Measurements from ENCODE around the gene MMP17.
A peak's percentile ranks its signal among the peaks of the same experiment; 100 is the strongest.

The MMP17 gene

GRCh38 chr12:131849700-131850553 is 21.7 kb downstream of the MMP17 start:
- Mint-ChIP-seq H3K27ac (ENCODE audit: low read depth) (no peak overlapping the region), H3K36me3 (ENCODE audit: insufficient read depth) (peaks cover 3% of the 10 kb centered on the region), H3K4me1 (no peaks in the 10 kb centered on the region), H3K9me3 (no peaks in the 10 kb centered on the region), H3K27me3 (peaks cover 10% of the 10 kb centered on the region), H3K4me3 (no peak overlapping the region)
- ATAC-seq (replicated peaks; ENCODE audit: extremely low read depth, poor library complexity, severe bottlenecking) (no peak), DNase-seq (ENCODE audit: low spot score in 2 of 2) (no peak)

DNA sequence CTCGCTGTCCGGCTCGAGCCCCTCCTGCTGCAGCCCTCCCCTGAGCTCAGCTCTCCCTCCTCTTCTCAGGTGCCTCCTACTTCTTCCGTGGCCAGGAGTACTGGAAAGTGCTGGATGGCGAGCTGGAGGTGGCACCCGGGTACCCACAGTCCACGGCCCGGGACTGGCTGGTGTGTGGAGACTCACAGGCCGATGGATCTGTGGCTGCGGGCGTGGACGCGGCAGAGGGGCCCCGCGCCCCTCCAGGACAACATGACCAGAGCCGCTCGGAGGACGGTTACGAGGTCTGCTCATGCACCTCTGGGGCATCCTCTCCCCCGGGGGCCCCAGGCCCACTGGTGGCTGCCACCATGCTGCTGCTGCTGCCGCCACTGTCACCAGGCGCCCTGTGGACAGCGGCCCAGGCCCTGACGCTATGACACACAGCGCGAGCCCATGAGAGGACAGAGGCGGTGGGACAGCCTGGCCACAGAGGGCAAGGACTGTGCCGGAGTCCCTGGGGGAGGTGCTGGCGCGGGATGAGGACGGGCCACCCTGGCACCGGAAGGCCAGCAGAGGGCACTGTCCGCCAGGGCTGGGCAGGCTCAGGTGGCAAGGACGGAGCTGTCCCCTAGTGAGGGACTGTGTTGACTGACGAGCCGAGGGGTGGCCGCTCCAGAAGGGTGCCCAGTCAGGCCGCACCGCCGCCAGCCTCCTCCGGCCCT is 22.8 kb downstream of the MMP17 start:
- peaks cover 3% of the 10 kb centered on the region for H3K36me3 Mint-ChIP-seq (ENCODE audit: insufficient read depth)
- DNase-seq (ENCODE audit: low spot score in 2 of 2) (no peak), ATAC-seq (replicated peaks; ENCODE audit: extremely low read depth, poor library complexity, severe bottlenecking) (no peak)
- H3K4me1 Mint-ChIP-seq = no peaks in the 10 kb centered on the region
- peaks cover 6% of the 10 kb centered on the region for H3K27me3 Mint-ChIP-seq
- no peak overlapping the region for H3K27ac Mint-ChIP-seq (ENCODE audit: low read depth)
- H3K9me3 Mint-ChIP-seq = no peaks in the 10 kb centered on the region
- no peak overlapping the region for H3K4me3 Mint-ChIP-seq

DNA sequence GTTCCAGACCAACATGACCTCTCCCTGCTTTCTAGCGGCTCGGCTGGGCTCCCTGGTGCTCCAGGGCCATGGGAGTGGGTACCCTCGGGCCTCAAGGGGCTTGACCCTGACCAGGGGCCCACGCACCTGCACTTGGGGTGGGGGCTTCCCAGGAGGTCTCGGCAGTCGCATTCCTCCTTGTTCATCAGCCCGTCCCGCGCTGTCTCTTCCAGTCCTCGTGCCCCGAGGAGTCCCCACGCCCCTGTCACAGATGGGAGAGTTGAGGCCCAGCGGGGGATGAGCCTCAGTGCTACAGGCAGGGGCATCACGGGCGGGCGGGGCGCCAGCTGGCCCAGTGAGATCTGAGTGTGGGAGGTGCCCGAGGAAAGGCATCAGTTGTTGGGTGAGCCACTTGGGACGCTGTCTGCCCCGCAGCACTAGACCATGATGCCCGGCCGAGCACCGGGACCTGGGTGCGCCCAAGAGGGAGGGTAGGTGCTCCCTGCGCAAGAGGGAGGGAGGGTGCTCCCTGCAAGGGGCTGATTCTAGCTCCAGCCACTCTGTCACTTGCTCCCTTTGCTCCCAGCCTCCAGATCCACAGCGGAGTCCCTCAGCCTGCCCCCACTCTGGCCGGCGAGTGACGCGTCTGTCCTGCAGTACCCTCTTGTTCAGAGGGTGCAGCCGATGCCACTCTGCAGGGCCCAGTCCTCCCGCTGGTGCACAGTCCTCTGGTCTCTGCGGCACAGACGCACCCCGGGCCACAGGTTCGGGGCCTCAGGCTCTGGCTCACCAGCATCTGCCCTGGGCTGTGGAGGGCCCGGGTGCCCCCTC is 23.8 kb downstream of the MMP17 start:
- no peak overlapping the region for H3K27ac Mint-ChIP-seq (ENCODE audit: low read depth)
- DNase-seq (ENCODE audit: low spot score in 2 of 2) (no peak), ATAC-seq (replicated peaks; ENCODE audit: extremely low read depth, poor library complexity, severe bottlenecking) (no peak)
- H3K9me3 Mint-ChIP-seq = no peaks in the 10 kb centered on the region
- H3K4me3 Mint-ChIP-seq = no peak overlapping the region
- H3K27me3 Mint-ChIP-seq = no peaks in the 10 kb centered on the region
- no peaks in the 10 kb centered on the region for H3K4me1 Mint-ChIP-seq
- peaks cover 1% of the 10 kb centered on the region for H3K36me3 Mint-ChIP-seq (ENCODE audit: insufficient read depth)

DNA sequence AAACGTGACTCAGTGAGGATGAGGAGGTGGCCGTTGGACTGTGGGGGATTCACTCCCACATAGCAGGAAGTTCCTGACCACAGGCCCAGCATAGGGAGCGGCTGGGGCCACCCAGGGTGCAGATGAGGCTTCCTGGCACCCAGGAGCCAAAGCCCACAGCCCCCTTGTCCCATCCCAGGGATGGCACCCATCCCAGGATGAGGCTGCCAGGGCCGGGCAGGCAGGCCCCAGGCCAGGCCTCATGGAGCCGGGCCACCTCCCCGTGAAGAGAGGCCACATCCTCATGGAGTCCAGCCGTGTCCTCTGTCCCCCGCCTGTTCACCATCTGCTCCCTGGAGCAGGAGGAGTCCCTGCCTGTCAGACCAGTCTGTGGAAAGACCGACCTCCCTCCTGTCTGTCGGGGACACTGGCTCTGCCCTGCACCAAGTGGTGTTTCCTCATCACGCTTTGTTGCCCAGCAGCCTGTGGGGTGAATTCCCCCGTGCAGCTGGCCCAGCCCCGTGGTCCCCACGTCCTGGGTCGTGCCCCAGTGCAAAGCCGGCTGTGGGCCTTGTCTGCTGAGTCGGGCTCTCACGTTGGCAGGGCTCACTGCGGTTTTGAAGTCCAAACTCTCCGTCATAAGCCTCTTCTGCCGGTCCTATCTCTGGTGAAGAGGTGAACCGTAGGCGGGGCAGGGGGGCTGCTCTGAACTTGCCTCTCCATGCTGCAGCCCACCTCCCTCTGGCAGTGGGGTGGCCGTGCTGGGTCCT is 24.5 kb downstream of the MMP17 start:
- no peaks in the 10 kb centered on the region for H3K9me3 Mint-ChIP-seq
- H3K27me3 Mint-ChIP-seq = peaks cover 3% of the 10 kb centered on the region
- no peak for ATAC-seq (replicated peaks; ENCODE audit: extremely low read depth, poor library complexity, severe bottlenecking)
- H3K27ac Mint-ChIP-seq (ENCODE audit: low read depth) = no peak overlapping the region
- no peak for DNase-seq (ENCODE audit: low spot score in 2 of 2)
- H3K4me1 Mint-ChIP-seq = no peaks in the 10 kb centered on the region
- no peak overlapping the region for H3K4me3 Mint-ChIP-seq
- H3K36me3 Mint-ChIP-seq (ENCODE audit: insufficient read depth) = peaks cover 1% of the 10 kb centered on the region

- Mint-ChIP-seq H3K4me3 (no peak overlapping the region), H3K4me1 (peaks cover 8% of the 10 kb centered on the region), H3K27me3 (peaks cover 14% of the 10 kb centered on the region), H3K27ac (ENCODE audit: low read depth) (no peak overlapping the region), H3K9me3 (no peaks in the 10 kb centered on the region), H3K36me3 (ENCODE audit: insufficient read depth) (peaks cover 4% of the 10 kb centered on the region)
- no peak for ATAC-seq (replicated peaks; ENCODE audit: extremely low read depth, poor library complexity, severe bottlenecking)
- no peak for DNase-seq (ENCODE audit: low spot score in 2 of 2)
Observed at GRCh38 chr12:131853832-131854797, 25.9 kb downstream of the MMP17 start.

DNA sequence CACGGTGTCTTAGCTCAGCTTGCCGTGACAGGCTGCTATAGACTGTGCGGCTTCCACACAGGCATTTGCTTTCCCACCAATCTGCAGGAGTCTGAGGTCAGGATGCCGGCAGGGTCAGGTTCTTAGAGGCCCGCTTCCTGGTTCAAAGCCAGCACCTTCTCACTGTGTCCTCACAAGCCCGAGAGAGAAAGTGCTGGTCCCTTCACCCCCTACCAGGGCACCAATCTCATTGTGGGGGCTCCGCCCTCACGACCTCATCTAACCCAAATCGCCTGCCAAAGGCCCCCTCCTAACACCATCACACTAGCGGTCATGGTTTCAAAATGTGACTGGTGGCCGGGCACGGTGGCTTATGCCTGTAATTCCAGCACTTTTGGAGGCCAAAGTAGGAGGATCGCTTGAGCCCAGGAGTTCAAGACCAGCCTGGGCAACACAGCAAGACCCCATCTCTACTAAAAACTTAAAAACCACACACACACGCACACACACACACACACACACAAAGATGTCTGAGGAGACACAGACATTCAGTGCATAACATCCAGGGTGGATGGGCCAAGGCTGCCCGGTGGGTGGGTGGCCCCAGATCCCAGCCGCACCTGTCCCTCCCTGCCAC is 26.8 kb downstream of the MMP17 start:
- ATAC-seq (replicated peaks; ENCODE audit: extremely low read depth, poor library complexity, severe bottlenecking) (no peak), DNase-seq (ENCODE audit: low spot score in 2 of 2) (no peak)
- Mint-ChIP-seq H3K4me1 (peaks cover 8% of the 10 kb centered on the region), H3K4me3 (no peak overlapping the region), H3K9me3 (no peaks in the 10 kb centered on the region), H3K36me3 (ENCODE audit: insufficient read depth) (peaks cover 4% of the 10 kb centered on the region), H3K27me3 (peaks cover 14% of the 10 kb centered on the region), H3K27ac (ENCODE audit: low read depth) (no peak overlapping the region)

- Mint-ChIP-seq H3K4me1 (peaks cover 8% of the 10 kb centered on the region), H3K9me3 (no peaks in the 10 kb centered on the region), H3K36me3 (ENCODE audit: insufficient read depth) (peaks cover 5% of the 10 kb centered on the region), H3K27ac (ENCODE audit: low read depth) (no peak overlapping the region), H3K4me3 (no peak overlapping the region), H3K27me3 (peaks cover 14% of the 10 kb centered on the region)
- ATAC-seq (replicated peaks; ENCODE audit: extremely low read depth, poor library complexity, severe bottlenecking) (no peak), DNase-seq (ENCODE audit: low spot score in 2 of 2) (no peak)
Observed at GRCh38 chr12:131855521-131856142, 27.4 kb downstream of the MMP17 start.

DNA sequence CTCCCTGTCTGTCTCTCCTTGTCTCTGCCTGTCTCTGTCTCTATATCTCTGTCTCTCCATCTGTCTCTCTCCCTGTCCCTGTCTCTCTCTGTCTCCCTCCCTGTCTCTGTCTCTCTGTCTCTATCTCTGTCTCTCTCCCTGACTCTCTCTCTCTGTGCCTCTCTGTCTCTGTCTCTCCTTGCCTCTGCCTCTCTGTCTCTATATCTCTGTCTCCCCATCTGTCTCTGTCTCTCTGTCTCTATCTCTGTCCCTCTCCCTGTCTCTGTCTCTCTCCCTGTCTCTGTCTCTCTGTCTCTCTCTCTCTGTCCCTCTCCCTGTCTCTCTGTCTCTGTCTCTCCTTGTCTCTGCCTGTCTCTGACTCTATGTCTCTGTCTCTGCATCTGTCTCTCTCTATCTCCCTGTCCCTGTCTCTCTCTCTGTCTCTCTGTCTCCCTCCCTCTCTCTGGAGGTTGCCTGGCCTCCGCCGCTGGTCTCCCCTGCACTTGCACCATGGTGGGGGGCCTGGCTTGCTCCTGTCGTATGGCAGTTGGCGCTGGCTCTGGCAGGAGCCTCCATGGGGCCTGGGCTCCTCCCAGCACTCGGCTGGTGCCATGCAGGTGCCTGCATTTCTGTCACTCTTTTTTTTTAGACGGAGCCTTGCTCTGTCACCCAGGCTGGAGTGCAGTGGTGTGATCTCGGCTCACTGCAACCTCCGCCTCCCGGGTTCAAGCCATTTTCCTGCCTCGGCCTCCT is 28.3 kb downstream of the MMP17 start:
- DNase-seq (ENCODE audit: low spot score in 2 of 2) (no peak), ATAC-seq (replicated peaks; ENCODE audit: extremely low read depth, poor library complexity, severe bottlenecking) (no peak)
- Mint-ChIP-seq H3K4me1 (peaks cover 13% of the 10 kb centered on the region), H3K36me3 (ENCODE audit: insufficient read depth) (peaks cover 5% of the 10 kb centered on the region), H3K9me3 (no peaks in the 10 kb centered on the region), H3K4me3 (no peak overlapping the region), H3K27me3 (peaks cover 14% of the 10 kb centered on the region), H3K27ac (ENCODE audit: low read depth) (no peak overlapping the region)

- Mint-ChIP-seq H3K4me3 (no peak overlapping the region), H3K4me1 (peaks cover 13% of the 10 kb centered on the region), H3K27ac (ENCODE audit: low read depth) (peak overlapping the region; percentile 53), H3K36me3 (ENCODE audit: insufficient read depth) (peaks cover 5% of the 10 kb centered on the region), H3K27me3 (peaks cover 14% of the 10 kb centered on the region), H3K9me3 (no peaks in the 10 kb centered on the region)
- ATAC-seq (replicated peaks; ENCODE audit: extremely low read depth, poor library complexity, severe bottlenecking) (no peak), DNase-seq (ENCODE audit: low spot score in 2 of 2) (no peak)
Observed at GRCh38 chr12:131857908-131858850, 30.0 kb downstream of the MMP17 start.
